Suprapubic skin (tissue), 4 donors: ENCODE measurements around the gene RFX3. TPM values are rescaled to one million over a fixed set of nuclear protein-coding genes. Genes with fewer than 3 reads are reported as not detected.

Experiments used
- DNase-seq, 2 donors: peaks; one replicate each; pipeline ENCODE4 v3.0.0-alpha.2; 2019; ENCODE audit warnings: low spot score in 2 of 2
- H3K27ac ChIP-seq: fragments of 200-600 bp; sonication (generic); one replicate; pipeline ENCODE4 v1.5.1; 2019
- H3K27me3 ChIP-seq: fragments of 200-600 bp; sonication (generic); one replicate; pipeline ENCODE4 v1.5.1; 2019
- H3K36me3 ChIP-seq: fragments of 200-600 bp; sonication (generic); one replicate; pipeline ENCODE4 v1.5.1; 2019
- H3K4me1 ChIP-seq: fragments of 200-600 bp; sonication (generic); one replicate; pipeline ENCODE4 v1.5.1; 2019
- H3K4me3 ChIP-seq: fragments of 200-600 bp; sonication (generic); one replicate; pipeline ENCODE4 v1.5.1; 2019; ENCODE audit warnings: mild to moderate bottlenecking
- H3K9me3 ChIP-seq: fragments of 200-600 bp; sonication (generic); one replicate; pipeline ENCODE4 v1.5.1; 2019
- EP300 ChIP-seq: sonication (generic); formaldehyde crosslinking; IDR thresholded peaks from one replicate; pipeline ENCODE4 v1.6.1; 2017; ENCODE audit warnings: antibody characterized with exemption
- POLR2A ChIP-seq, 2 donors: fragments of 450-650 bp; IDR thresholded peaks; one replicate each; pipeline ENCODE4 v1.6.1; 2017; ENCODE audit warnings: antibody characterized with exemption in 2 of 2, mild to moderate bottlenecking in 2 of 2, moderate library complexity in 2 of 2
- POLR2AphosphoS5 ChIP-seq, 3 donors: sonication (generic); formaldehyde crosslinking; IDR thresholded peaks; one replicate each; pipeline ENCODE4 v1.6.1; 2017; ENCODE audit warnings: antibody characterized with exemption in 3 of 3
- WGBS: methylation state at CpG from one replicate; pipeline ENCODE4 v1.1.5; 2018; 5-methylcytosine and 5-hydroxymethylcytosine counted together
- total RNA-seq, 4 donors: library from RNA; depleted of rRNA; stranded (reverse); fragments of >200 nt; gene quantifications; one replicate each; pipeline ENCODE4 v1.1.0, GENCODE V29; 2016
- TF ChIP-seq, protein P1 (sequence below), 2 donors: fragments of 200-600 bp in 1 of 2; fragments of 450-650 bp in 1 of 2; sonication (generic) in 1 of 2; IDR thresholded peaks; one replicate each; pipeline ENCODE4 v1.5.1; 2016 to 2019; ENCODE audit warnings: antibody characterized with exemption in 2 of 2, mild to moderate bottlenecking in 1 of 2, moderate library complexity in 1 of 2

RFX3 gene
- total RNA-seq, 4 donors from 2014 or later: 7.7 to 23.5 (median 9.4) TPM

DNA sequence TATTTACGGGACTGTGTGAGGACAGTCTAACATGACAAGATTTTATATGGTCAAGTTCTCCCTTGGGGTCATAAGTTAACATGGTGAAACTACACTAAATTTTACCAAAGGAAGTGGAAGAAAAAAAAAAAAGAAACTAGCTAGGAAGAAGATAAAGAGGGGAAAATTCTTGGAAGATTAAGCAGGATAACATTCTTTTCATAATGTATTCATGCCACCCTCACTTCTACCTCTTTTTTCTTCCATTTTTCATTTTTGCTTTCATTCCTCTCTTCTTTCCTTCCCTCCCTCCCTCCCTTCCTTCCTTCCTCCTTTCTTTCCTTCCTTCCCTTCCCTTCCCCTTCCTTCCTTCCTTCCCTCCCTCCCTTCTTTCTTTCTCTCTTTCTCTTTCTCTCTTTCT lies 254.6 kb downstream of the RFX3 start:
- no peak for TF ChIP-seq POLR2A (IDR thresholded peaks at IDR 0.05)
- TF ChIP-seq EP300: no peak
- TF ChIP-seq, protein P1, sequence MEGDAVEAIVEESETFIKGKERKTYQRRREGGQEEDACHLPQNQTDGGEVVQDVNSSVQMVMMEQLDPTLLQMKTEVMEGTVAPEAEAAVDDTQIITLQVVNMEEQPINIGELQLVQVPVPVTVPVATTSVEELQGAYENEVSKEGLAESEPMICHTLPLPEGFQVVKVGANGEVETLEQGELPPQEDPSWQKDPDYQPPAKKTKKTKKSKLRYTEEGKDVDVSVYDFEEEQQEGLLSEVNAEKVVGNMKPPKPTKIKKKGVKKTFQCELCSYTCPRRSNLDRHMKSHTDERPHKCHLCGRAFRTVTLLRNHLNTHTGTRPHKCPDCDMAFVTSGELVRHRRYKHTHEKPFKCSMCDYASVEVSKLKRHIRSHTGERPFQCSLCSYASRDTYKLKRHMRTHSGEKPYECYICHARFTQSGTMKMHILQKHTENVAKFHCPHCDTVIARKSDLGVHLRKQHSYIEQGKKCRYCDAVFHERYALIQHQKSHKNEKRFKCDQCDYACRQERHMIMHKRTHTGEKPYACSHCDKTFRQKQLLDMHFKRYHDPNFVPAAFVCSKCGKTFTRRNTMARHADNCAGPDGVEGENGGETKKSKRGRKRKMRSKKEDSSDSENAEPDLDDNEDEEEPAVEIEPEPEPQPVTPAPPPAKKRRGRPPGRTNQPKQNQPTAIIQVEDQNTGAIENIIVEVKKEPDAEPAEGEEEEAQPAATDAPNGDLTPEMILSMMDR (IDR thresholded peaks at IDR 0.05): no peak
- DNase-seq: no peak
- Histone ChIP-seq H3K9me3 (no peaks in the 10 kb centered on the region), H3K27me3 (no peaks in the 10 kb centered on the region), H3K27ac (no peak overlapping the region), H3K36me3 (peaks cover 10% of the 10 kb centered on the region), H3K4me1 (no peaks in the 10 kb centered on the region), H3K4me3 (no peak overlapping the region)
- WGBS: 100% methylated on average over 1 of the region's 1 CpG

DNA sequence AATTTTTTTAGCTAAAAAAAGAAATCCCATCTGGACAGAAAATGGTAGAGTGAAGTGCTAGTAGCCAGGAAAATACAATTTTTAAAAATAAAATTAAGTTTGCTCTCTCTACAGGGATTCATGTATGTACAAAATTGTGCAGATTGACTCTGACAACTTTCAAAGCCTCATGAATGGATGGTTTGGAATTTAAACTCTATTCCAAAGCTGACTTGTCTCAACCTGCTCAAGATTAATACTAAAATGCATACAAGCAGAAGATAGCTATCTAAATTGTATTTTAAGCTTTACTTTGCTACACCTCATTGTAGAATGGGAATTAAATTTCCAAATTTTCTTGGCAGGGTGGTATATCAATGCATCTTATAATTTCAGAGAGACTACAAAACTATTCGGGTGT lies 257.6 kb downstream of the RFX3 start:
- Histone ChIP-seq H3K4me3 (no peak overlapping the region), H3K4me1 (no peaks in the 10 kb centered on the region), H3K9me3 (no peaks in the 10 kb centered on the region), H3K36me3 (peaks cover 10% of the 10 kb centered on the region), H3K27me3 (no peaks in the 10 kb centered on the region), H3K27ac (no peak overlapping the region)
- no peak for TF ChIP-seq POLR2A (IDR thresholded peaks at IDR 0.05)
- no peak for TF ChIP-seq POLR2AphosphoS5 (IDR thresholded peaks at IDR 0.05)
- TF ChIP-seq, protein P1 (IDR thresholded peaks at IDR 0.05): no peak
- TF ChIP-seq EP300: no peak
- no peak for DNase-seq
- WGBS: 52% methylated on average over 1 of the region's 1 CpG

DNA sequence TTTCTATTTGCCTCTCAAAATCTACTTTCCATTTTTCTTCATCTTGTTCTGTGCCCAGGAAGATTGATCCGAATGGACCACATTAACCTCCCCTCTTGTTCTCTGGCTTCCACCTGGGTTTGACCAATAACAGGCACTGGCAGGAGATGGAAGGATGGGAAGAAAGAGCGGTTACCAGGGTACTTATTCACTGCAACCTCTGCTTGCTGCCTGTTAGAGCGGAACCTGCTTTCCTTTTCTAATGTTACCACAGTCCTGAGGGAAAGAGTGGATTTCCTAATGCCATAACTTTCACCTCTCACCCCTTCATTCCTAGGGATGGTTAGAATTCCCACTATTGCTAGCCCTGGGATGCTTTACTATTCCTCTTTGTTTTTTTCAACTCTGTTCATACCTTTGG lies 262.1 kb downstream of the RFX3 start:
- Histone ChIP-seq H3K9me3 (no peaks in the 10 kb centered on the region), H3K27ac (no peak overlapping the region), H3K36me3 (peaks cover 6% of the 10 kb centered on the region), H3K4me1 (no peaks in the 10 kb centered on the region), H3K4me3 (no peak overlapping the region), H3K27me3 (no peaks in the 10 kb centered on the region)
- 95% methylated on average over 3 of the region's 3 CpGs for WGBS
- no peak for DNase-seq
- TF ChIP-seq POLR2AphosphoS5 (IDR thresholded peaks at IDR 0.05) (no peak), POLR2A (IDR thresholded peaks at IDR 0.05) (no peak), EP300 (no peak)
- TF ChIP-seq, protein P1 (IDR thresholded peaks at IDR 0.05): no peak

DNA sequence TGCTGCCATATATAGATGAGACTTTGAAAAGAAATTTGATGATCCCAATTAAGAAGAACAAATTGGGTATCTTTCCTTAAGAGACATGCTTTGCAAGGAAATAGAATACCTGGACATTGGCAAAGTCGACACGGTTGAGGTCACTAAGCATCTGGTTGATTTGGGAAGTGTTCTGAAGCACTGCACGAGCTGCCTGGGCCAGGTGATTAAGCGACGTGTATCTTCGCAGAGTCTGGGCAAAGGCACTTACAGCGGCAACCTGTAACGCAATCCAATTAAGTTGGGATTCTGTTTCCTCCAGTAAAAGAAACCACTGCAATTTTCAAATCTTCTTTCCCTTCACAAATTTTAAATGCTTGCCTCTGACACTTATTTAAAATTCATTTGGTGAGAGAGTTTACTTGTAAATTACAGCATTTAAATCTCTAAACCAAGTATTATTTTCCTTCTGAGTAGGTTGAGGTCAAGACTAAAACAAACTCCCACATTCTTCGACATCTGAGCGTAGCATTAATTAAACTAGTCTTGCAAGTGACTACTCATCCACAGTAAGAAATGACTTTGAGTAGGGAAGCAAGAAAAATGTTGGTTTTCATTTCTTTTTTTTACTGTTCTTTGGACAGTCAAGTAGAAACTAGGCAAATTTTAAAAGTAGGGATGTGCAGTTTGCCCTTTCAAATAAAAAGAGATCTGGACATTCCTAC lies 262.8 kb downstream of the RFX3 start:
- Histone ChIP-seq H3K4me3 (no peak overlapping the region), H3K4me1 (no peaks in the 10 kb centered on the region), H3K9me3 (no peaks in the 10 kb centered on the region), H3K27ac (no peak overlapping the region), H3K36me3 (peaks cover 6% of the 10 kb centered on the region), H3K27me3 (no peaks in the 10 kb centered on the region)
- no peak for DNase-seq
- 94% methylated on average over 10 of the region's 10 CpGs for WGBS
- no peak for TF ChIP-seq POLR2AphosphoS5 (IDR thresholded peaks at IDR 0.05)
- TF ChIP-seq, protein P1 (IDR thresholded peaks at IDR 0.05): no peak
- TF ChIP-seq POLR2A (IDR thresholded peaks at IDR 0.05): no peak
- TF ChIP-seq EP300: no peak

DNA sequence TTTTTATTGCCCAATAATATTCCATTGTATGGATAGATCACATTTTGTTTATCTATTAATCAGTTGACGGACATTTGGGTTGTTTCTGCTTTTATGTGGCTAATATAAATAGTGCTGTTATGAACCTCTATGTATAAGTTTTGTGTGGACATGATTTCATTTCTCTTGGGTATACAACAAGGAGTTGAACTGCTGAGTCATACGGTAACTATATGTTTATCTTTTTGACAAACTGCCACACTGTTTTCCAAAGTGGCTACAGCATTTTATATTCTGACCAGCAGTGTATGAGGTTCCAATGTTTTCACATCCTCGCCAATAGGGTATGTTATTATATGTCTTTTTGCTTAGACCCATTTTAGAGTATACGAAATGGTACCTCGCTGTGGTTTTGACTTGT lies 264.3 kb downstream of the RFX3 start:
- H3K4me3 ChIP-seq: no peak overlapping the region
- TF ChIP-seq POLR2A (IDR thresholded peaks at IDR 0.05): no peak
- no peaks in the 10 kb centered on the region for H3K27me3 ChIP-seq
- no peak overlapping the region for H3K27ac ChIP-seq
- no peak for DNase-seq
- H3K36me3 ChIP-seq: peaks cover 12% of the 10 kb centered on the region
- no peaks in the 10 kb centered on the region for H3K9me3 ChIP-seq
- no peaks in the 10 kb centered on the region for H3K4me1 ChIP-seq
- 96% methylated on average over 5 of the region's 5 CpGs for WGBS
